BLaER1 (cell line): ENCODE data around the gene CLEC7A.

Experiments used
- H3K27ac ChIP-seq: shearing (Covaris generic); formaldehyde crosslinking; 2 replicates; pipeline ENCODE4 v1.8.1; 2022
- H3K27me3 ChIP-seq: shearing (Covaris generic); formaldehyde crosslinking; 2 replicates; pipeline ENCODE4 v1.8.1; 2022
- H3K36me3 ChIP-seq: shearing (Covaris generic); formaldehyde crosslinking; 2 replicates; pipeline ENCODE4 v1.8.1; 2022
- H3K4me1 ChIP-seq: shearing (Covaris generic); formaldehyde crosslinking; 2 replicates; pipeline ENCODE4 v1.8.1; 2022
- H3K4me2 ChIP-seq: shearing (Covaris generic); formaldehyde crosslinking; 2 replicates; pipeline ENCODE4 v1.8.1; 2022
- H3K4me3 ChIP-seq: shearing (Covaris generic); formaldehyde crosslinking; 2 replicates; pipeline ENCODE4 v1.8.1; 2022
- H3K9ac ChIP-seq: shearing (Covaris generic); formaldehyde crosslinking; 2 replicates; pipeline ENCODE4 v1.8.1; 2022
- H3K9me3 ChIP-seq: shearing (Covaris generic); formaldehyde crosslinking; 2 replicates; pipeline ENCODE4 v1.8.1; 2022
- H4K20me1 ChIP-seq: shearing (Covaris generic); formaldehyde crosslinking; 2 replicates; pipeline ENCODE4 v1.8.1; 2022
- Cebpa-rat ChIP-seq: shearing (Covaris generic); IDR thresholded peaks from 2 replicates; pipeline ENCODE4 v1.8.1; 2022

CLEC7A gene

GRCh38 chr12:10163084-10163483 is 33.1 kb upstream of the CLEC7A start:
- Histone ChIP-seq H3K36me3 (no peaks in the 10 kb centered on the region), H3K27me3 (no peaks in the 10 kb centered on the region), H3K4me3 (no peak overlapping the region), H3K9ac (no peak overlapping the region), H3K27ac (no peak overlapping the region), H3K4me2 (no peak overlapping the region), H4K20me1 (no peaks in the 10 kb centered on the region), H3K4me1 (no peaks in the 10 kb centered on the region; the same call in 1 of the 2 replicates), H3K9me3 (no peaks in the 10 kb centered on the region)
- TF ChIP-seq Cebpa-rat = no peak

GRCh38 chr12:10160617-10161385 is 30.8 kb upstream of the CLEC7A start:
- no peaks in the 10 kb centered on the region; the same call in 1 of the 2 replicates for H3K4me1 ChIP-seq
- no peak for TF ChIP-seq Cebpa-rat
- H3K9ac ChIP-seq = no peak overlapping the region
- H3K9me3 ChIP-seq = no peaks in the 10 kb centered on the region
- no peaks in the 10 kb centered on the region for H3K36me3 ChIP-seq
- H3K27me3 ChIP-seq = no peaks in the 10 kb centered on the region
- no peak overlapping the region for H3K4me2 ChIP-seq
- H3K27ac ChIP-seq = no peak overlapping the region
- no peaks in the 10 kb centered on the region for H4K20me1 ChIP-seq
- H3K4me3 ChIP-seq = no peak overlapping the region

GRCh38 chr12:10159280-10159679 is 29.3 kb upstream of the CLEC7A start:
- no peaks in the 10 kb centered on the region for H4K20me1 ChIP-seq
- TF ChIP-seq Cebpa-rat = no peak
- H3K9me3 ChIP-seq = no peaks in the 10 kb centered on the region
- H3K27ac ChIP-seq = no peak overlapping the region
- H3K9ac ChIP-seq = no peak overlapping the region
- H3K4me2 ChIP-seq = no peak overlapping the region
- no peak overlapping the region for H3K4me3 ChIP-seq
- no peaks in the 10 kb centered on the region for H3K27me3 ChIP-seq
- no peaks in the 10 kb centered on the region; the same call in 1 of the 2 replicates for H3K4me1 ChIP-seq
- H3K36me3 ChIP-seq = no peaks in the 10 kb centered on the region

GRCh38 chr12:10158406-10158805 is 28.4 kb upstream of the CLEC7A start:
- H3K9me3 ChIP-seq = no peaks in the 10 kb centered on the region
- H3K36me3 ChIP-seq = no peaks in the 10 kb centered on the region
- no peak for TF ChIP-seq Cebpa-rat
- H3K4me1 ChIP-seq = peaks cover 5% of the 10 kb centered on the region
- H4K20me1 ChIP-seq = no peaks in the 10 kb centered on the region
- no peak overlapping the region for H3K4me3 ChIP-seq
- H3K27me3 ChIP-seq = peaks cover 8% of the 10 kb centered on the region
- H3K27ac ChIP-seq = no peak overlapping the region
- no peak overlapping the region for H3K9ac ChIP-seq
- H3K4me2 ChIP-seq = no peak overlapping the region

- no peak overlapping the region for H3K4me3 ChIP-seq
- no peak for TF ChIP-seq Cebpa-rat
- no peaks in the 10 kb centered on the region for H3K9me3 ChIP-seq
- no peak overlapping the region for H3K9ac ChIP-seq
- peaks cover 9% of the 10 kb centered on the region for H3K27me3 ChIP-seq
- no peaks in the 10 kb centered on the region for H4K20me1 ChIP-seq
- H3K4me2 ChIP-seq = no peak overlapping the region
- no peak overlapping the region for H3K27ac ChIP-seq
- H3K36me3 ChIP-seq = no peaks in the 10 kb centered on the region
- peaks cover 5% of the 10 kb centered on the region for H3K4me1 ChIP-seq
Observed at GRCh38 chr12:10155966-10156365, 26.0 kb upstream of the CLEC7A start.

- H3K4me2 ChIP-seq = peak overlapping the region; percentile 91
Observed at GRCh38 chr12:10154145-10154496, 24.1 kb upstream of the CLEC7A start.

GRCh38 chr12:10153271-10154144 is 23.5 kb upstream of the CLEC7A start:
- H3K27me3 ChIP-seq = peaks cover 9% of the 10 kb centered on the region
- no peaks in the 10 kb centered on the region for H3K9me3 ChIP-seq
- H3K4me3 ChIP-seq = peak overlapping the region; percentile 70
- H3K27ac ChIP-seq = no peak overlapping the region
- TF ChIP-seq Cebpa-rat = no peak
- peaks cover 5% of the 10 kb centered on the region for H3K4me1 ChIP-seq
- H4K20me1 ChIP-seq = no peaks in the 10 kb centered on the region
- H3K36me3 ChIP-seq = no peaks in the 10 kb centered on the region
- H3K4me2 ChIP-seq = peak overlapping the region; percentile 91
- H3K9ac ChIP-seq = peak overlapping the region; percentile 73

More at GRCh38 chr12:10154145-10154496, 24.1 kb upstream of the CLEC7A start:
- Histone ChIP-seq H3K36me3 (no peaks in the 10 kb centered on the region), H3K4me1 (peaks cover 5% of the 10 kb centered on the region), H3K4me3 (peak overlapping the region; percentile 70; the same call in 1 of the 2 replicates), H3K27ac (no peak overlapping the region), H3K27me3 (peaks cover 9% of the 10 kb centered on the region), H3K9me3 (no peaks in the 10 kb centered on the region), H3K9ac (no peak overlapping the region), H4K20me1 (no peaks in the 10 kb centered on the region)
- no peak for TF ChIP-seq Cebpa-rat

GRCh38 chr12:10151621-10152020 is 21.6 kb upstream of the CLEC7A start:
- peaks cover 9% of the 10 kb centered on the region for H3K27me3 ChIP-seq

GRCh38 chr12:10147714-10148403 is 17.9 kb upstream of the CLEC7A start:
- H3K9ac ChIP-seq = no peak overlapping the region
- H3K4me2 ChIP-seq = no peak overlapping the region
- no peak for TF ChIP-seq Cebpa-rat
- H3K4me3 ChIP-seq = no peak overlapping the region
- no peak overlapping the region for H3K27ac ChIP-seq
- no peaks in the 10 kb centered on the region for H4K20me1 ChIP-seq
- no peaks in the 10 kb centered on the region for H3K4me1 ChIP-seq
- no peaks in the 10 kb centered on the region for H3K27me3 ChIP-seq
- H3K9me3 ChIP-seq = no peaks in the 10 kb centered on the region; the same call in 1 of the 2 replicates
- H3K36me3 ChIP-seq = no peaks in the 10 kb centered on the region

More at GRCh38 chr12:10151621-10152020, 21.6 kb upstream of the CLEC7A start:
- TF ChIP-seq Cebpa-rat = no peak
- H3K4me3 ChIP-seq = no peak overlapping the region
- no peak overlapping the region for H3K27ac ChIP-seq
- peaks cover 5% of the 10 kb centered on the region for H3K4me1 ChIP-seq
- no peaks in the 10 kb centered on the region for H4K20me1 ChIP-seq
- no peaks in the 10 kb centered on the region; the same call in 1 of the 2 replicates for H3K9me3 ChIP-seq
- H3K9ac ChIP-seq = no peak overlapping the region
- no peaks in the 10 kb centered on the region for H3K36me3 ChIP-seq
- H3K4me2 ChIP-seq = no peak overlapping the region
